Activated gamma-delta T cell (primary cell): ENCODE results near the gene GJB2.

Experiments used
- DNase-seq: peaks from one replicate; lab custom pipeline; 2025; lab: John Stamatoyannopoulos, UW

Gene GJB2

DNA sequence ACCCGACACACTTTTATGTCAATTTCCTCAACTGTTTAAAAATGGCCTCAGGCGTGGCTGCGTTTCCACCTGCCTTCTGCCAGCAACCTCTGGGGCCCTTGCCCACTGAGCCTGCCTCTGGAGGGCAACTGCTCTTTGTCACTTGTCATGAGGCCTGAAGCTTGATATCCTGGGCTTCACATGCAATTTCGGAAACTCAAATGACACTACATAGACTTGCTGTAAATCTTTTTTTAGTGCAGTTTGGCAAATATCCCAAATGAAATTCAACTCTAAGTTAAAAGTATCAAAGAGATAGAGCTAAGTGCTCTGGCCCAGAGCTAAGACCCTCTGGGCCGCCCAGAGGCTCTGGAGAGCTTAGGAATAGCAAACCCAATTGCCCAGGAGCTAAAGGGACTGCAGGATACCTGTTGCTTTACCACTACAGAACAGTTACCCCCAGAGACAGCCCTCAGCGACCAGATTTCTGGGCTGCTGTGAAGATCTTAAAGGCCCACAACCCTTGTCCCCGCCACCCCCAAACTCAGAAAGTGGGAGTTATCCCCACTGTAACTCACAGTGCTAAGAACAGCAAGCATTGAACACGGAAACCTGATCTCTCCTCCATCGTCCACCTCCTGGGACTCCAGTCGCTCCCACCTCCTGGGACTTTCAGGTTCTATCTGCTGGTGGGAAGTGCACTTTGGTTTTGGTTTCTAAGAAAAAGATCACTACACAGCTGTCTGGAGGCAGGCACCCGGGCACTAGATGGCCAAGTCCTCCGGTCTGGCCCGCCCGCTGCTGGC lies 51.3 kb downstream of the GJB2 start:
- DNase-seq, result no peak

DNA sequence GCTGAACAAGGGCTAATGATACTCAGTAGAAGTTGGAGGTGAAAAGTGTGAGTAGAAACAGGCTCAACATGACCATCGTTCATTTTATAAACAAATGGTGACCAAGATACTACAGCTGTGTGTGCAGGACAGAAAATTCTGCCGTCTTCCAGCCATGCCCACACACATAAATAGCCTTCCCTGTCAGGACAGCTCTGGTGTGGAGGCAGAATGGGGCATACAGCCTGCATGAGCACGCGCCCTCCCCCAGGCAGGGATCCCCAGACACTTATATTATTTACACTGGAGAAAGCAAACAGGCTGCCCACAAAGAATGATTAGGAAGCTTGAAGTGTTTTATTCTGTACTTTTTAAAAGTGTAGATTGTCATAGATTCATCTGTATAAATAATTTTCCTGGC lies 52.3 kb downstream of the GJB2 start:
- no peak for DNase-seq

DNA sequence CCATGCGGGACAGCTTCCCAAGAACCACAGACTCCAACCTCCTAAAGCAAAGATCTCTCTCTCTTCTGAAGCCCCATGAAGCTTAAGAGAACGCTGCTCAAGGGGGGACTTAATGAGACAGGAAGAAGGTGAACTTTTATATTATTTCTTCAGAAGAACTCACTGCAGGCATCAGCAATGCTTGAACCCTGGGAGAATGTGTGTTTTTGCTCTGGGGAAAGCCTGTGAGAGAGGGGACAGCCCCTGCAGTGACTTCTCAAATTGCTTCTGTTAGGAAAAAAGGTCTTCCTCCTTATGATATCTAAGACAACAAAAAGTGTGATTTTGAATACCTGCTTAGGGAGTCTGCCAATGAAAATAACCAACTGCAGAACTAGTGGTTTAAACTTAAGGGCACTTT lies 54.9 kb downstream of the GJB2 start:
- no peak for DNase-seq
